Measurements from ENCODE around the gene KCNK3.

Gene KCNK3

GRCh38 chr2:26685341-26685740 is 7.2 kb upstream of the KCNK3 start:
- in situ Hi-C loops (cut with HindIII; ENCODE audit: low pct_unique_long_range_greater_than_20kb, low sequenced_read_pairs): no loop called here
- DNase-seq (ENCODE audit: low read depth in 1 of 2, low spot score in 1 of 2): no peak
- TF ChIP-seq JUND (IDR thresholded peaks at IDR 0.05; ENCODE audit: low read depth): no peak

GRCh38 chr2:26685989-26686839 is 6.3 kb upstream of the KCNK3 start:
- in situ Hi-C loops (cut with HindIII; ENCODE audit: low pct_unique_long_range_greater_than_20kb, low sequenced_read_pairs): no loop called here
- no peak for TF ChIP-seq JUND (IDR thresholded peaks at IDR 0.05; ENCODE audit: low read depth)
- DNase-seq (ENCODE audit: low read depth in 1 of 2, low spot score in 1 of 2): peak in 1 of 2 experiments; percentile 39

- TF ChIP-seq JUND (IDR thresholded peaks at IDR 0.05; ENCODE audit: low read depth): no peak
- peak in 1 of 2 experiments; percentile 74 for DNase-seq (ENCODE audit: low read depth in 1 of 2, low spot score in 1 of 2)
- in situ Hi-C loops (cut with HindIII; ENCODE audit: low pct_unique_long_range_greater_than_20kb, low sequenced_read_pairs): no loop called here
Observed at GRCh38 chr2:26687328-26687727, 5.2 kb upstream of the KCNK3 start.

GRCh38 chr2:26687801-26688200 is 4.7 kb upstream of the KCNK3 start:
- in situ Hi-C loops (cut with HindIII; ENCODE audit: low pct_unique_long_range_greater_than_20kb, low sequenced_read_pairs): no loop called here
- no peak for TF ChIP-seq JUND (IDR thresholded peaks at IDR 0.05; ENCODE audit: low read depth)
- peak in 1 of 2 experiments; percentile 72 for DNase-seq (ENCODE audit: low read depth in 1 of 2, low spot score in 1 of 2)

GRCh38 chr2:26691161-26691560 is 1.4 kb upstream of the KCNK3 start:
- DNase-seq (ENCODE audit: low read depth in 1 of 2, low spot score in 1 of 2): no peak
- TF ChIP-seq JUND (IDR thresholded peaks at IDR 0.05; ENCODE audit: low read depth): no peak
- in situ Hi-C loops (cut with HindIII; ENCODE audit: low pct_unique_long_range_greater_than_20kb, low sequenced_read_pairs): no loop called here

DNA sequence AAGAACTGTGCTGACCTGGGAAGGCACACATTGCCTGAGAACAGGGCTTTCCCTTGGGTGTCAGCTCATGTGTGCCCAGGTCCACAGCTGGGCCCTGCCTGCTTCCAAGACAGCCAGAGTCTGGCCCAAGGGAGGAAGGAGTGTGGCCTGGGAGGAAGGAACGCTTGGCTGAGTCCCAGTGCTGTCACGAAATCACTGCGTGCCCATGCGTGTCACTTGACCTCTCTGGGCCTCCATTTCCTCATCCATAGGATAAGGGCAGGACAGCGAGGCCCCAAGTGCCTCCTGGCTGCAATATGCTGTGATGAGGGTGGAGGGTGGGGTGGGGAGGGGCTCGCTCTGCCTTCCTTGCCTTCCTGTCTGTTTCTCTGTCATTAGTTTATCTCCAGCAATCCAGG is 642 bp upstream of the KCNK3 start:
- TF ChIP-seq JUND (IDR thresholded peaks at IDR 0.05; ENCODE audit: low read depth): no peak
- no peak for DNase-seq (ENCODE audit: low read depth in 1 of 2, low spot score in 1 of 2)
- in situ Hi-C loops (cut with HindIII; ENCODE audit: low pct_unique_long_range_greater_than_20kb, low sequenced_read_pairs): no loop called here

DNA sequence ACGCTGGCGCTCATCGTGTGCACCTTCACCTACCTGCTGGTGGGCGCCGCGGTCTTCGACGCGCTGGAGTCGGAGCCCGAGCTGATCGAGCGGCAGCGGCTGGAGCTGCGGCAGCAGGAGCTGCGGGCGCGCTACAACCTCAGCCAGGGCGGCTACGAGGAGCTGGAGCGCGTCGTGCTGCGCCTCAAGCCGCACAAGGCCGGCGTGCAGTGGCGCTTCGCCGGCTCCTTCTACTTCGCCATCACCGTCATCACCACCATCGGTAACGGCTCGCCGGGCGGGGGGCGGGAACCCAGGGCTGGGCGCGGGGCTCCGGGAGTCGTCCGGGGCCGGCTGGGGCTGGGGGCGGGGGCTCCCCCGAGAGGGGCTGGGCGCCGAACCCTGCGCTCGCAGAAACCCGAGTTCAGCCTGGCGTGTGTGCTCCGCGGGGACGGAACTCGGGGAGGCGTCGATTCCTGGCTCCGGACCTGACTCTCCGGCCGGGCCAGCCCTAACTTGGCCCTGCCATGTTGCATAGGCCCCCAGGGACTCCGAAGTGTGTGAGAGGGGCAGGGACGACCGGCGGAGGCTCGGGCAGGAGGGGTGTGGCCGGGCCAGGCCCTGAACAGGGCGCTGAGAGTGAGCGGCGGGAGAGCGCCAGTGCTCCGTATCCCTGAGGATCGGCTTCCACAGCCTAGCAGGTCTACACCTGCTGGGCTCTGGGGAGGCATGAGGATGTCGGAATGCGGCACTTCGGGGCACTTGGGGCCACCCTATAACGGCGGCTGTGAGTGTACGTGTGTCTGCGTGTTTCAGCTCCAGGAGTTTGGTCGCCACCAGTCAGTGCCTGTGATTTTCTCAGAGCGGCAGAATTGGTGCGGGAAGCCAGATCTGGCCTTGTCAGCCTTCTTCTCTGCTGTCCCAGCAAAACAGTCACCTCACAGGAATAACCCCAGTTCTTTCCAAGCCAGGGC is 651 bp downstream of the KCNK3 start:
- DNase-seq (ENCODE audit: low read depth in 1 of 2, low spot score in 1 of 2): peak in 1 of 2 experiments; percentile 45
- in situ Hi-C loops (cut with HindIII; ENCODE audit: low pct_unique_long_range_greater_than_20kb, low sequenced_read_pairs): no loop called here
- no peak for TF ChIP-seq JUND (IDR thresholded peaks at IDR 0.05; ENCODE audit: low read depth)

- no peak for TF ChIP-seq JUND (IDR thresholded peaks at IDR 0.05; ENCODE audit: low read depth)
- in situ Hi-C loops (cut with HindIII; ENCODE audit: low pct_unique_long_range_greater_than_20kb, low sequenced_read_pairs): no loop called here
- DNase-seq (ENCODE audit: low read depth in 1 of 2, low spot score in 1 of 2): no peak
Observed at GRCh38 chr2:26694001-26694400, 1.5 kb downstream of the KCNK3 start.

- peak in 1 of 2 experiments; percentile 22 for DNase-seq (ENCODE audit: low read depth in 1 of 2, low spot score in 1 of 2)
- in situ Hi-C loops (cut with HindIII; ENCODE audit: low pct_unique_long_range_greater_than_20kb, low sequenced_read_pairs): no loop called here
- TF ChIP-seq JUND (IDR thresholded peaks at IDR 0.05; ENCODE audit: low read depth): no peak
Observed at GRCh38 chr2:26696351-26696816, 3.9 kb downstream of the KCNK3 start.

- DNase-seq (ENCODE audit: low read depth in 1 of 2, low spot score in 1 of 2): no peak
- in situ Hi-C loops (cut with HindIII; ENCODE audit: low pct_unique_long_range_greater_than_20kb, low sequenced_read_pairs): no loop called here
- no peak for TF ChIP-seq JUND (IDR thresholded peaks at IDR 0.05; ENCODE audit: low read depth)
Observed at GRCh38 chr2:26697425-26697824, 4.9 kb downstream of the KCNK3 start.

DNA sequence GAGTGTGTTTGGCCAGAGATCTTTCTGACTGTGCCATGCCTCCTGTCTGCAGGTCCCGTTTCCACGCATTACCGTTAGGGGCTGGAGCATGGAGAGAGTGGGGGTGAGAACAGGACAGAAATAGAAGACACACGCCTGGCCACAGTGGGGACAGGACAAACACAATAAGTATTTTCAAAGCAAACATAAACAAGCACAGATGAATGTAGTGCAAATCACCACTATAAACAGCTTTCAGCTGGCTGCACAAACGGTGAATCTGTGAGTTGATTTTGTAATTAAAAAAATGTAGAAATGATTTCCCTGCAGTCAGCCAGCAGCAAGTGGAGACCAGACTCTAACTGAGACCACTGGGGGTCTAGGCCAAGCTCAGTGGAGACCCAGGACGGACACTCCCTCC is 6.8 kb downstream of the KCNK3 start:
- DNase-seq (ENCODE audit: low read depth in 1 of 2, low spot score in 1 of 2): no peak
- no peak for TF ChIP-seq JUND (IDR thresholded peaks at IDR 0.05; ENCODE audit: low read depth)
- in situ Hi-C loops (cut with HindIII; ENCODE audit: low pct_unique_long_range_greater_than_20kb, low sequenced_read_pairs): no loop called here

DNA sequence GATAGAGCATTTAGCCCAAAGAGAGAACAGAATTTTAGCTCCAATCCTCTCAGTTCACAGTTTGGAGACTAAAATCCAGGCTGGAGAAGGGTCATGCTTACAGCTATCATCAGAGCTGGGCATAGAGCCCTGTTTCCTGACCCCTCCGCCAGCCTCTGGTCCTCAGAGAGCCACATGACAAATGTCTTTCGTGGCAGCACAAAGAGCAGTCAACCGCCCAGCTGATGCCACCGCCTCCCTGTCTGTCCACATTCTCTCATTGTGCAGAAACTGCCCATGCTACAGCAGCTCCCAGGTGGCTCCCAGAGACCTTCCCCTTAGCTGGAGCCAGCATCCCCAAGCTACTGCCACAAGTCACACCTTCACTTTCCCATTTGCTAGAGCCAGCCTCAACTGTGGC is 7.6 kb downstream of the KCNK3 start:
- in situ Hi-C loops (cut with HindIII; ENCODE audit: low pct_unique_long_range_greater_than_20kb, low sequenced_read_pairs): no loop called here
- no peak for TF ChIP-seq JUND (IDR thresholded peaks at IDR 0.05; ENCODE audit: low read depth)
- no peak for DNase-seq (ENCODE audit: low read depth in 1 of 2, low spot score in 1 of 2)

DNA sequence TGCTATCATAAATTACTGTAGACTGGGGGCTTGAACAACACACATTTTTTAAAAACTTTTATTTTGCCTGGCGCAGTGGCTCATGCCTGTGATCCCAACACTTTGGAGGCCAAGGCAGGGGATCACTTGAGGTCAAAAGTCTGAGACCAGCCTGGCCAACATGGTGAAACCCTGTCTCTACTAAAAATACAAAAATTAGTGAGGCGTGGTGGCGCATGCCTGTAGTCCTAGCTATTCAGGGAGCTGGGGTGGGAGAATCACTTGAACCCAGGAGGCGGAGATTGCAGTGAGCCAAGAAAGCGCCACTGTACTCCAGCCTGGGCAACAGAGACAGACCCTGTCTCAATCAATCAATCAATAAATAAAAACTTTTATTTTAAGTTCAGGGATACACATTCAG is 9.1 kb downstream of the KCNK3 start:
- no peak for TF ChIP-seq JUND (IDR thresholded peaks at IDR 0.05; ENCODE audit: low read depth)
- no peak for DNase-seq (ENCODE audit: low read depth in 1 of 2, low spot score in 1 of 2)
- in situ Hi-C loops (cut with HindIII; ENCODE audit: low pct_unique_long_range_greater_than_20kb, low sequenced_read_pairs): no loop called here
